Endothelial cell of umbilical vein (primary cell): ENCODE measurements around the gene SPRING1. TPM values are rescaled to one million over a fixed set of nuclear protein-coding genes. Genes with fewer than 3 reads are reported as not detected.

Source experiments
- BruUV-seq: library from RNA; stranded (reverse); fragments of 400-500 nt; replicated peaks from 2 replicates; lab custom pipeline; 2021; lab: Mats Ljungman, UMichigan
- CTCF ChIA-PET: fragments of 300-600, 350-600 bp; sonication (Branson Sonifier 250); formaldehyde crosslinking; loops from one replicate; lab custom pipeline; 2021; ENCODE audit warnings: antibody characterized with exemption, inconsistent platforms; lab: Charles Lee
- POLR2A ChIA-PET: fragments of 300-600, 350-600 bp; sonication (Branson Sonifier 250); formaldehyde crosslinking; loops from one replicate; lab custom pipeline; 2021; ENCODE audit warnings: antibody characterized with exemption, inconsistent platforms; lab: Charles Lee
- DNase-seq: peaks from one replicate; pipeline ENCODE4 v3.0.0-alpha.2; 2011; ENCODE audit warnings: low read depth, low spot score
- FAIRE-seq: peaks from 2 replicates; lab custom pipeline; 2011; peaks lifted over from hg19 to GRCh38; lab: Jason Lieb, UNC
- H2AFZ ChIP-seq: 2 replicates; pipeline ENCODE4 v1.6.0; 2012; ENCODE audit warnings: low read depth, low read length, control low read depth, inconsistent platforms
- H3K27ac ChIP-seq: 2 replicates; pipeline ENCODE4 v1.5.1; 2011; ENCODE audit warnings: low read depth, mild to moderate bottlenecking, control low read depth, low read length, moderate library complexity; ENCODE audit not compliant: insufficient read depth
- H3K27me3 ChIP-seq, 2 experiments: 2 replicates each; pipeline versions ENCODE4 v1.6.0 to v1.6.1; 2011; ENCODE audit warnings: low read length in 2 of 2, mixed read lengths in 1 of 2; ENCODE audit not compliant: control insufficient read depth in 2 of 2, insufficient read depth in 2 of 2
- H3K36me3 ChIP-seq, 2 experiments: 2 replicates in 1 of 2; 3 replicates in 1 of 2; pipeline ENCODE4 v1.5.1; 2011; ENCODE audit warnings: low read length in 2 of 2, mild to moderate bottlenecking in 1 of 2, moderate library complexity in 1 of 2; ENCODE audit not compliant: control insufficient read depth in 2 of 2, insufficient read depth in 2 of 2; ENCODE audit errors: extremely low read depth in 1 of 2
- H3K4me1 ChIP-seq: 3 replicates; pipeline ENCODE4 v1.5.1; 2011; ENCODE audit warnings: mild to moderate bottlenecking, low read length; ENCODE audit not compliant: control insufficient read depth, insufficient read depth; ENCODE audit errors: extremely low read depth
- H3K4me2 ChIP-seq: 2 replicates; pipeline ENCODE4 v1.6.1; 2011; ENCODE audit warnings: low read length, control low read depth, mixed read lengths; ENCODE audit not compliant: insufficient read depth
- H3K4me3 ChIP-seq, 3 experiments: fragments of 200-600 bp in 1 of 3; sonication (generic), shearing (Covaris generic) in 1 of 3; replicated peaks in 1 of 3; 2 replicates each; pipeline ENCODE4 v1.5.1; 2011 to 2016; ENCODE audit warnings: control low read depth in 3 of 3, low read length in 3 of 3, mild to moderate bottlenecking in 2 of 3, inconsistent platforms in 1 of 3, low read depth in 1 of 3, moderate library complexity in 1 of 3; ENCODE audit not compliant: insufficient read depth in 1 of 3
- H3K79me2 ChIP-seq: 2 replicates; pipeline ENCODE4 v1.6.0; 2012; ENCODE audit warnings: low read length, inconsistent platforms; ENCODE audit not compliant: control insufficient read depth, insufficient read depth
- H3K9ac ChIP-seq: replicated peaks from 2 replicates; pipeline ENCODE3; 2011; ENCODE audit warnings: low read length, control low read depth; ENCODE audit not compliant: insufficient read depth; ENCODE audit errors: extremely low read depth
- H3K9me1 ChIP-seq: replicated peaks from 3 replicates; pipeline ENCODE4 v1.6.0; 2011; ENCODE audit warnings: mild to moderate bottlenecking, low read length; ENCODE audit not compliant: control insufficient read depth, insufficient read depth; ENCODE audit errors: extremely low read depth
- H3K9me3 ChIP-seq: replicated peaks from 2 replicates; pipeline ENCODE4 v1.5.1; 2012; ENCODE audit warnings: low read length, inconsistent platforms; ENCODE audit not compliant: control insufficient read depth, insufficient read depth
- H4K20me1 ChIP-seq: replicated peaks from 2 replicates; pipeline ENCODE3; 2011; ENCODE audit warnings: mild to moderate bottlenecking, low read length; ENCODE audit not compliant: control insufficient read depth, insufficient read depth; ENCODE audit errors: extremely low read depth
- EZH2 ChIP-seq: IDR thresholded peaks from 2 replicates; pipeline ENCODE4 v1.6.1; 2012; ENCODE audit warnings: borderline replicate concordance, low read depth, mild to moderate bottlenecking, moderate library complexity, low read length, inconsistent platforms; ENCODE audit not compliant: severe bottlenecking
- FOS ChIP-seq: IDR thresholded peaks from 2 replicates; pipeline ENCODE4 v1.6.1; 2011; ENCODE audit warnings: mild to moderate bottlenecking, low read length, moderate library complexity, borderline replicate concordance; ENCODE audit not compliant: insufficient read depth
- GATA2 ChIP-seq: IDR thresholded peaks from 2 replicates; pipeline ENCODE4 v1.7.0; 2011; ENCODE audit warnings: low read depth, mild to moderate bottlenecking, moderate library complexity, mixed read lengths, low read length; ENCODE audit not compliant: insufficient read length, insufficient read depth
- JUN ChIP-seq: IDR thresholded peaks from 2 replicates; pipeline ENCODE4 v1.6.1; 2011; ENCODE audit warnings: borderline replicate concordance, low read depth; ENCODE audit not compliant: insufficient read length, insufficient read depth
- MYC ChIP-seq: IDR thresholded peaks from one replicate; pipeline ENCODE4 v1.6.1; 2011; ENCODE audit warnings: mild to moderate bottlenecking, low read depth, low read length
- POLR2A ChIP-seq: IDR thresholded peaks from 2 replicates; pipeline ENCODE4 v1.6.1; 2012; ENCODE audit warnings: low read depth, mild to moderate bottlenecking, control low read depth, low read length
- POLR2AphosphoS5 ChIP-seq: IDR thresholded peaks from 2 replicates; pipeline ENCODE4 v1.6.1; 2012; ENCODE audit warnings: low read depth, mild to moderate bottlenecking, control low read depth, low read length, moderate library complexity; ENCODE audit not compliant: insufficient read depth
- dilution Hi-C: fragments of 300-500 bp; cut with MboI; formaldehyde crosslinking; loops from one replicate; pipeline ENCODE4 v1.15.0; 2019; ENCODE audit warnings: low sequenced_read_pairs; ENCODE audit not compliant: extremely low pct_ligation_motif_present
- intact Hi-C: fragments of 100-400 bp; cut with micrococcal nuclease; formaldehyde crosslinking; loops from one replicate; pipeline ENCODE4 v1.10.0; 2022
- polyA plus RNA-seq, 4 experiments: library from polyadenylated mRNA; depleted of rRNA in 3 of 4; stranded (reverse) in 3 of 4; unstranded in 1 of 4; fragments of >200 nt; gene quantifications; 2 replicates each; pipeline versions ENCODE4 v1.2.1 to v1.2.3, GENCODE V29; 2011 to 2012; ENCODE audit warnings: missing spikeins in 1 of 4
- total RNA-seq: library from RNA; stranded (reverse); gene quantifications from 2 replicates; pipeline ENCODE4 v1.2.3, GENCODE V29; 2021
- TF ChIP-seq, protein P1 (sequence below), 2 donors: IDR thresholded peaks; 1 replicate in 1 of 2; 2 replicates in 1 of 2; pipeline ENCODE4 v1.5.1; 2011; ENCODE audit warnings: low read length in 2 of 2, mild to moderate bottlenecking in 2 of 2, moderate library complexity in 2 of 2, control low read depth in 1 of 2, inconsistent platforms in 1 of 2, low read depth in 1 of 2; ENCODE audit not compliant: insufficient read depth in 1 of 2; ENCODE audit errors: extremely low read depth in 1 of 2
- TF ChIP-seq, protein P2 (sequence below): IDR thresholded peaks from 2 replicates; pipeline ENCODE4 v1.6.1; 2011; ENCODE audit not compliant: insufficient read depth, insufficient read length

SPRING1 gene
- total and polyA plus RNA-seq, 2 donors (not counting 3 experiments of a cell fraction or from before 2014, with no cell fraction given) = 17.5 to 40.4 TPM

DNA sequence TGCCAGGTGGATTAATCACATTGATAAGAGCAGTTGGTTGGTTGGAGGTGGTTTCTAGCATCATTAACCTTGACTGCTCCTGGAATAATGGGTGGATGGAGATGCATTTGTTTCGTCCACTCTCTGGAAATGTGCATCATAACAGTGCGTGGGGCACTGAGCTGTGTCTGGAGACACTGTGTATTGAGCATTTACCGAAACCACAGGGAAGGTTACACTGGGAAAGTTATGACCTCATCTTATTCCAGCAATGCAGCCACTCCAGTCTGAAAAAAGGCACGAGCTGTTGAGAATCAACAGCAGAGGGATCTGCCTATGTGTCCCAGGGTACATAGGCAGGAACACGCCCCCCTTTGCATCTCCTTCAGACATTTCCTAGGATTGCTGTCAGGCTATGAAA lies 27.4 kb upstream of the SPRING1 start:
- Histone ChIP-seq H3K79me2 (no peaks in the 10 kb centered on the region), H2AFZ (no peak overlapping the region), H3K9ac (no peak overlapping the region), H3K36me3 (no peaks in the 10 kb centered on the region), H3K9me1 (no peaks in the 10 kb centered on the region), H3K4me1 (no peaks in the 10 kb centered on the region), H4K20me1 (no peaks in the 10 kb centered on the region), H3K4me3 (no peak overlapping the region), H3K9me3 (no peaks in the 10 kb centered on the region), H3K27me3 (no peaks in the 10 kb centered on the region), H3K27ac (no peak overlapping the region), H3K4me2 (no peak overlapping the region)
- FAIRE-seq (no peak), DNase-seq (no peak)
- CTCF ChIA-PET = interaction anchor here (0.8 kb wide), 1 partner anchor 117 kb away, joined by 3 read pairs; no protein-coding TSS in a partner anchor
- dilution Hi-C loops = no loop called here
- intact Hi-C loops = no loop called here
- POLR2A ChIA-PET = no interaction called here
- TF ChIP-seq JUN (no peak), FOS (no peak), POLR2AphosphoS5 (no peak), EZH2 (no peak), MYC (no peak), POLR2A (no peak), GATA2 (no peak)
- TF ChIP-seq, protein P1, sequence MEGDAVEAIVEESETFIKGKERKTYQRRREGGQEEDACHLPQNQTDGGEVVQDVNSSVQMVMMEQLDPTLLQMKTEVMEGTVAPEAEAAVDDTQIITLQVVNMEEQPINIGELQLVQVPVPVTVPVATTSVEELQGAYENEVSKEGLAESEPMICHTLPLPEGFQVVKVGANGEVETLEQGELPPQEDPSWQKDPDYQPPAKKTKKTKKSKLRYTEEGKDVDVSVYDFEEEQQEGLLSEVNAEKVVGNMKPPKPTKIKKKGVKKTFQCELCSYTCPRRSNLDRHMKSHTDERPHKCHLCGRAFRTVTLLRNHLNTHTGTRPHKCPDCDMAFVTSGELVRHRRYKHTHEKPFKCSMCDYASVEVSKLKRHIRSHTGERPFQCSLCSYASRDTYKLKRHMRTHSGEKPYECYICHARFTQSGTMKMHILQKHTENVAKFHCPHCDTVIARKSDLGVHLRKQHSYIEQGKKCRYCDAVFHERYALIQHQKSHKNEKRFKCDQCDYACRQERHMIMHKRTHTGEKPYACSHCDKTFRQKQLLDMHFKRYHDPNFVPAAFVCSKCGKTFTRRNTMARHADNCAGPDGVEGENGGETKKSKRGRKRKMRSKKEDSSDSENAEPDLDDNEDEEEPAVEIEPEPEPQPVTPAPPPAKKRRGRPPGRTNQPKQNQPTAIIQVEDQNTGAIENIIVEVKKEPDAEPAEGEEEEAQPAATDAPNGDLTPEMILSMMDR (IDR thresholded peaks at IDR 0.05; ENCODE audit: extremely low read depth in 1 of 2, insufficient read depth in 1 of 2, low read depth in 1 of 2, low read length in 2 of 2) = no peak
- TF ChIP-seq, protein P2, sequence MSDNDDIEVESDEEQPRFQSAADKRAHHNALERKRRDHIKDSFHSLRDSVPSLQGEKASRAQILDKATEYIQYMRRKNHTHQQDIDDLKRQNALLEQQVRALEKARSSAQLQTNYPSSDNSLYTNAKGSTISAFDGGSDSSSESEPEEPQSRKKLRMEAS = no peak
- BruUV-seq = no TSS peak
